Anterior cingulate cortex (tissue), 58 donors: ENCODE results near the gene KITLG.
"Not testable (repeated sequence)": the region's sequence is repeated elsewhere in the genome, so short reads cannot be mapped to it uniquely, and the experiment has no call there.

Experiments
- DNase-seq, 58 donors: peaks; one replicate each; lab custom pipeline; 2025; lab: John Stamatoyannopoulos, UW

Gene KITLG

GRCh38 chr12:88546226-88546625, 34.0 kb downstream of the KITLG start:
- no peak for DNase-seq

- no peak for DNase-seq
Measured at GRCh38 chr12:88544991-88545980, 35.0 kb downstream of the KITLG start.

DNA sequence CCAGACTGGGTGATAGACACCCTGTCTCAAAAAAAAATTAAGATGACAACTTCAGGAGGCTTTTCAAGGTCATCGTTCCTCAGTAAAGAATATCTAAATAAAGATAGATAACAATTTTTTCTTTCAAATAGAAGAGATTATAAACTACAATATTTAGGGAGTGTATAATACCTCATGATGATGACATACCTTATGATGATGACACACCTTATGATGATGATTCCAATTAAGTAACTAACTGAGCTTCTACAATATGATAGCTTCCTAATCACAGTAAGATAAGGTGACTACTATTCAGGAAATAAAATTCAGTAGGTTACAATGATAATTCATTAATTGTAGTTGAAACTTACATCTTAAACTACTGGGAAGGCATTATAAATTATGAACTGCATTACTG, 40.4 kb downstream of the KITLG start:
- no peak for DNase-seq

DNA sequence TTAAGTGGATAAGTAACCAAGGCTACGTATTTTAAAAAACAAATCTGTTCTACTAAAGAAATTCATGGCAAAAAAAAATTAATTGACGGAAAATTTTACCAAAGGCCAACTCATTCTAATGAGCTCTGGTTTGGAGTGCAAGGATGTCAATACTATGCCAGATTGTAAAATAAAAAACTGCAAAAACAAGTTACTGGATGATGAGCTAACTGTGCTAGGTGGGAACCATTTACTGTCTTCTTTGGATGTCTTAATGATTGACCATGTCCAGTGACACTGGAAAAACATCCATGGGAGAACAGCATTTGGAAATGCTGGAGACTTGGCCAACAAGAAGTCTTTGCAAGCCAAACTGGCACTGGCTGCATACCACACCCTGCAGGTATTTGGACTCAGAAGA, 41.6 kb downstream of the KITLG start:
- no peak for DNase-seq

GRCh38 chr12:88538250-88538649, 42.0 kb downstream of the KITLG start:
- DNase-seq: no peak

- no peak for DNase-seq
Measured at GRCh38 chr12:88530868-88531267, 49.4 kb downstream of the KITLG start.

GRCh38 chr12:88529531-88530488, 50.5 kb downstream of the KITLG start:
- no peak for DNase-seq

DNA sequence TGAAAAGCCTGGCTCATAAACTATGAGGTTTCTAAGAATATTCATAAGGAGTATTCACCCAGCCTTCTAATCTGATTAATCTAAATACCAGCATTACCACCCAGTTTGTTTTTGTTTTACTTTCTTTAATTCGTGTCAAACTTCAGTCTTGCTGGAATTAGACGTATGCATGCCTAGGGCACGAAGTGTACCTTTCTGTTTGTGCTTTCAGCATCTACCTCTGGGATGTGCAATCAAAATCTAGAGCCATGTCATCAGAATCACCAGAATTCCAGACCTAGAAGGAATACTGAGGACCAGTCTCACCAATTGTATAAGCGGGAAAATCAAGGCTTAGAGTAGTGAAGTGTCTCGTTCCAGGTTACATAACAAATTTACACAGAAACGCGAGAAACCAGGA, 57.3 kb downstream of the KITLG start:
- DNase-seq: no peak

- no peak for DNase-seq
Measured at GRCh38 chr12:88520436-88520820, 59.8 kb downstream of the KITLG start.

GRCh38 chr12:88519802-88520435, 60.4 kb downstream of the KITLG start:
- DNase-seq: no peak

DNA sequence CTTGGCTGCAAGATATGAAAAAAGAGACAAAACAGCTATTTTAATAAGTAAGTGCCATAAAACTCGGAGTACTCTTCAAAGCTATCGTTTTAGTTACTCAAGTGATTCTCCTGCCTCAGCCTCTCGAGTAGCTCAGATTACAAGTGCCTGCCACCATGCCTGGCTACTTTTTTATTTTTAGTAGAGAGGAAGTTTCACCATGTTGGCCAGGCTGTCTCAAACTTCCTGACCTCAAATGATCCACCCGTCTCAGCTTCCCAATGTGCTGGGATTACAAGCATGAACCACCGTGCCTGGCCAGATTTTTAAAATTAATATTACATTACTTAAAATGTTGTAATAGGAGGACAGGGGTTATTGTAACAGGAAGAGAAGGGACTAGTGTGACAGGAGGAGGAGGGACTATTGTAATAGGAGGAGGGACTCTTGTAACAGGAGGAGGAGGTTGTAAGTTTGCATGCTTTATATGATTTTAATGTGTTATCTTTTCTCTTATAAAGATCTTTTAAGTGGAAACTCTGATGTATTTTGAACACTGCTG, 61.3 kb downstream of the KITLG start:
- no peak for DNase-seq

DNA sequence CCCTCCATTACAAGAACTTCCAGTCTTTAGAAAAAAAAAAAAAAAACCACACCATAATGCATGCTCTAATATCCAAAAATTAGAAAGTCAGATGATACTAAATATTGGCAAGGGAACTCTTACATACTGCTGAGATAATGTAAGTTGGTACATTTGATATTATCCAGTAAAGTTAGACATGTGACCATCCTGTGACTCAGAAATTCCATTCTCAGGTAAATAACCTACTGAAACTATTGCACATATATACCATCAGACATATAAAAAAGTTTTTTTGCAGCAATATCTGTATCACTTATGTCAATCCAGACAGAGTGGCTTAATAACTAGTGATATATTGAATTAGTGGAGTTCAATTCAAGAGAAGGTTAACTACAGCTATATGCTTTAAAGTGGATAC, 63.5 kb downstream of the KITLG start:
- DNase-seq: no peak

GRCh38 chr12:88510843-88511242, 69.4 kb downstream of the KITLG start:
- no peak for DNase-seq

DNA sequence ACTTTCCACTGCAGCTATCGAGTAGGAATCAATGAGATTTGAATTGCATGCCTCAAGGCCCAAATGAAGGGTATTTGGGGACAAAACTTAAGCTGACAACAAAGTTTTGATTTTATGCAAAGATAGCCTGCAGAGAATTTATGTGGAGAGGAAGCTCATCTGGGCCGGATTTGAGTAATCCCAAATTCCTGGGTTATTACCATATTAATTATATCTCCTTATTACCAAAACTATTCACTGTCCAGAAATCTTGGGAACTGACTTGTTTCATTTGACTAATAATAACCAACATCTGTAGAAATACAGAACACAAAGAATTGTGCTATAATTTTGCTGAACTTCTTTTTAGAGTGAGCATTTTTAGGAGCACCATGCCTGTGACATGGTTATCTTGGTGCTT, 70.4 kb downstream of the KITLG start:
- no peak for DNase-seq

- DNase-seq: no peak
Measured at GRCh38 chr12:88509347-88509746, 70.9 kb downstream of the KITLG start.

- not testable (repeated sequence) for DNase-seq
Measured at GRCh38 chr12:88507851-88508250, 72.4 kb downstream of the KITLG start.

DNA sequence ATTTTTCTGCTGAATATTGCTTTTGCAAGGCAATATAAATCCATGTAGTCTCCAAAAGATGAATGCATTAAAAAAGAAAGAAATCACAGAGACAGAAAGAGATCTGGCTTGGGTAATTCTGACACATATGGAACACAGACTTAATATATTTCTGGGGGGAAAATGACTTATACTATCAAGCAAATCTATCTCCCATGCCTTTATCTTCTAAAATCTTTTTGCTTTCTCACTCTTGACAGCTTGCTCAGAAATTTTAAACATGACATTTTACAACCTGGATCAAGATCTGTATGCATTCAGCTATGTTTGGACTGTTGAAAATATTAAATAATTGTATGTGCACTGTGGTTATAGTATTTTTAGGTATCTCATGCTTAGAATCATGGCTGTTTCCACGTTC, 73.0 kb downstream of the KITLG start:
- no peak for DNase-seq

DNA sequence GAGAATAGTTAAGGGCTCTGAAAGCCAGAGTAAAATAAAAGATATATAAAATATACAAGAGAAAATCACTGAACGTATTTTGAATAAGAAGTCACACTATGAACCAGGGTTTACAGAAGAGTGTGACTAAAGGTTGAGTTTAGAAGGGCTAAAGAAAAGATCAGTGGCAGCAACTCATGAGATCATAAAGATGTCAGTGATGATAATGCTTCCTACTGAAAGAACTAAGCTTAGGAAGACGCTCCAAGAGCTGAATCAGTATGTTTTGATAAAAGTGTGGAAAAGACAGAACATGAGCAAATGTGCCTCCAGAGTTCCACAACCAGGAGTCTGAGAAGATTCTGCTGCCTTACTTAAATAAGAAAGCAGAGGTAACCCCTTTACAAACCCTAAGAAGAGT, 74.6 kb downstream of the KITLG start:
- no peak for DNase-seq

GRCh38 chr12:88503281-88503703, 77.0 kb downstream of the KITLG start:
- DNase-seq: no peak
